ENCODE results near the gene PDE4D.

DNA sequence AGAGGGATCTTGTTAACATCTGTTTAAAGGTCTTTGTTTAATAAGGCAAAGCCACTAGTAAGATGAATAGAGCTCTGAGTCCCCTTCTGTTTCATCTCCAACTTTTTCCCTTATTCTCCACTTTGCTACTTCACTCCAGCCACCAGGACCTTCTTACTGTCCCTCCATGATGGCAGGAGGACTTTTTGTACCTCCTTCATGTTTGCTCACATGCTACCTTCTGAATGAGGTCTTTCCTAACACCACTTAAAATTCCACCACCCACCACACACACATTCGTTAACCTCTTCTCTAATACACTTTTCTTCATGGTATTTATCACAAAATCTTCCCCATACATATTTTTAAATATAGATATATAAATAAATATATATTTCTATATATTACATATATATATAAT is 501.9 kb downstream of the PDE4D start:
- TF ChIP-seq CTCF (conservative IDR thresholded peaks at IDR 0.05; ENCODE audit: low read depth, low read length) (no peak), BHLHE40 (IDR thresholded peaks at IDR 0.05; ENCODE audit: low read depth, low read length) (no peak), POLR2A (IDR thresholded peaks at IDR 0.05; ENCODE audit: low read depth, low read length) (no peak)

Measured in IMR-90 (cell line).